RKO (cell line): ENCODE measurements around the gene JPH4.
"Not testable (repeated sequence)": the region's sequence is repeated elsewhere in the genome, so short reads cannot be mapped to it uniquely, and the experiment has no call there.

ENCODE experiments used
- DNase-seq: peaks from one replicate; pipeline ENCODE4 v3.0.0-alpha.2; 2016; ENCODE audit warnings: low spot score

The JPH4 gene

DNA sequence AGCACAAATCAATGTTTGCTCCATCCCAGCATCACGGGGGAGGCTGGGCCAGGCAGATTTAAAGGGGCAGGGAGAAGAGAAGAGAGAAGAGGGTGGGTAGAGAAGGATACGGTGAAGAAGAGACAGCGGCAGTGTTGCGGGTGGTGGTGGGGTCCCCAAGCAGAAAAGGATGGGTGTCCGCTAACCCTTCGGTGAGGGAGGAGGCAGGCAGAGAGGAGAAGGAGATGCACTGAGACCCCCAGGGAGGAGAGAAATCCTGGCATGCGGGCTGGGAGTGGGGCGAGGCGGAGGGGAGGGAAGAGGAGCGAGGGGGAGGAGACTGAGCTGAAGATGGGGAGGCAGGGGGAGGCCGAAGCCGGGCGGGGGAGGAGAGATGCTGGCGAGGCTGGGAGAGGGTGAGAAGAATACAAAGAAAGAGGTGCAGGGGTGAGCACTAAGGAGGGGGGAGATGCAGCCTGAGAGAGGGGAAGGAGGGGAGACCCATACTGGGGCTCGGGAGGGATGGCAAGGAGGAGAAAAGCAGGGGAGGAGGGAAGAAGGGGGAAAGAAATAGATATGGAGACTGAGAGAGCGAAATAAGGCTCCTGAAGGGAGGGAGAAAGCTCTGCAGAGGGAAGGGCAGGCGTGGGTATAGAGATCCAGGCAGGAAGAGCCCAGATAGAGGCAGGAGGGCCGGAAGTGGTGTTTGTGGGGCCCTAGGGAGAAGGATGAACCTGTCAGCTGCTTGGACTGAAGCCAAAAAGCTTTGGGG is at the start of gene JPH4:
Gene JPH4, minus strand, starts transcription at position 231 of the 751 bp plus-strand sequence. CDS start 1,337 bp downstream, outside the sequence.
- DNase-seq = no peak

- no peak for DNase-seq
These were observed 49.4 kb upstream of the JPH4 start for GRCh38 chr14:23627961-23628360.

DNA sequence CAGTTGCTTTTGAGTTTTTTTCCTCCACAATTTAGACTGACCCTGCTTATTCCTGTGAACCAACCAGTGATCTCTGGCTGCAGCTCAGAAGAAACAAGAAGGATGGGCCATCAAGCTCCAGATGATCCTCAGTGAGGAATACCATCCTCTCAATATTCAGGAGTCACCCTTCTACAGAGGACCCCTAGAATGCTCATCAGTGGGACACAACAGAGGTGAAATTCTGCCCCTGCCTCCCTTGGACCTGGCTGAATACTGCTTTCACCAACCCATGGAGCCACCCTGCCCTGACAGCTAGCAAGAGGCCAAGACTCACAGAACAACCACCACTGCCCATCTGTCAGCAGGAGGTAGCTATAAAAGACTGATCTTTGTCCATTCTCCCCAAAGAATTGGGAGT is 48.4 kb upstream of the JPH4 start:
- no peak for DNase-seq

DNA sequence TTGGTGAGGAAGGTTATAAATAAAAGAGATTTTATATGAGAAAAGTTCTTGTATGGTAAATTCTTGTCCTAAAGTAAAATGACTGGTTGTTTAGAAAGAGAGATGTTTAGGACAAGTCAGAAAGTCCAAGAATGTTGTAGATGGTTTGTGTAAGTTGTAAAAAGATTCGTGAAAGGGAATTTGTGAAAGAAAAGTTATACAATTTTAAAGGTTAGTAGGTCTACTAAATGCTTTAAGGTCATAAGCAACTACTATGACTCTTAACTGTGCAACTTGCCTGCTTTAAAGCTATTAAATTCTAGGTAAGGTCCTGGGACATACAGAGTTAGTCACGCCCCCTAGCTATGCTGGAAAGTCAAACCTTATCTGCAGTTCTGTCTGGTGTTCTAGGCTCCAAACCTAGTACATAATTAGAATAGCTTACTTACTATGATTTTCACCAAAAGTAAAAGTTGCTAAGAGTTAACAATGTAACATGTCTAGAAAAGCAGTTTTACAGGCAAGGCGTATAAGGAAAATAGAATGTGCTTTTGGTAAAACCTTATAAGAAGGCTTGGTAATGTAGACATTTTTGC is 46.3 kb upstream of the JPH4 start:
- DNase-seq = no peak

- DNase-seq = no peak
These were observed 45.4 kb upstream of the JPH4 start for GRCh38 chr14:23623962-23624361.

DNA sequence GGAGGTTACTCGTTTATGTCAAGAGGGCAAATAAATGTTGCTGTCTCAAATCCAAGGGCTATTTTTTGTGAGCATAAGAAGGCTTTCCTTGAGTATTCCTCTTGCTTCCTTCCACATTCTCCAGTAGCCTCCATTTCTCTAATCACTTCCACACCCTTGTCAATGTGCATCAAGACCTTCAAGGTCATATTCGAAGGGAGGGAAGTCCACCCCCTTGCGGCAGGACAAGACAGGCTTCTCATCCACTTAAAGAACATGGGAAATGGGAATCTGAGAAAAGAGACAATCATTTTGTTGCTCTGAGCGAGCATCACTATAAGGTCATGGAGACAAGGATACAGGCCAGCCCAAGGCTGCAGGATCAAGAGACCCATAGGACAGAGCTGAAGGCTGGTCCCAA is 44.4 kb upstream of the JPH4 start:
- no peak for DNase-seq

GRCh38 chr14:23621932-23622730 is 43.5 kb upstream of the JPH4 start:
- DNase-seq = no peak

DNA sequence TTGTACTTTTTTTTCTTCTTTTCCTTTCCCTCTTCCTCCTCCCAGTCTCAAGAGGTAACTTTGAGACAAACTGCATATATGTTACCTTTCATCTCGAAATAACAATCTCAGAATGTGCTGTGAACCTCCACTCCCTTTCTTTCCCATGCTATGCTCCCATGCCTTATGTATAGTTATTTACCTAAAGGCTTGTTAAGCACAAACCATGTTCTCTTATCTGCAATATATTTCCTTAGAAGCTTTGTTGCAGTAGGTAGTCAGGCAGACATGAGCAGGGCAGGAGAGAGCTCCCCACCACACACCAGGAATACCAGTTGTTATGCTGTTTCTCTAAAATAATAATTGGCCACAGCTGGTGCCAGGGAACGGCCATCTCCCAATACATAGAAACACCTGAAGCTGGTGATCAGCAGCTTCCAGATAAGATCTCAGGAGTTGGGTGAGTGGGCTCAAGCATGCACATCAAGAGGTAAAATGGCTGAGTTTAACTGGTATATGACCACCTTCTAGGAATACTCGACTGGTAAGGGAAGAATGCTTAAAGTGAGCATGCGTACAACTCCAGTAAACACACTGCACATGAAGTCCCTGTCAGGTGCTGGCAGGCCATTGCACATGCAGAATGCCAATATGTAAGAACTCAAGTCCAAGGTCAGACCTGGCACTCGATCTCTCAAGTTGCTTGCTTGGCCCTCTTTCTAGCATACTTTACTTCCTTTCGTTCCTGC is 42.8 kb upstream of the JPH4 start:
- DNase-seq = no peak

- DNase-seq = no peak
These were observed 41.6 kb upstream of the JPH4 start for GRCh38 chr14:23620177-23620702.

DNA sequence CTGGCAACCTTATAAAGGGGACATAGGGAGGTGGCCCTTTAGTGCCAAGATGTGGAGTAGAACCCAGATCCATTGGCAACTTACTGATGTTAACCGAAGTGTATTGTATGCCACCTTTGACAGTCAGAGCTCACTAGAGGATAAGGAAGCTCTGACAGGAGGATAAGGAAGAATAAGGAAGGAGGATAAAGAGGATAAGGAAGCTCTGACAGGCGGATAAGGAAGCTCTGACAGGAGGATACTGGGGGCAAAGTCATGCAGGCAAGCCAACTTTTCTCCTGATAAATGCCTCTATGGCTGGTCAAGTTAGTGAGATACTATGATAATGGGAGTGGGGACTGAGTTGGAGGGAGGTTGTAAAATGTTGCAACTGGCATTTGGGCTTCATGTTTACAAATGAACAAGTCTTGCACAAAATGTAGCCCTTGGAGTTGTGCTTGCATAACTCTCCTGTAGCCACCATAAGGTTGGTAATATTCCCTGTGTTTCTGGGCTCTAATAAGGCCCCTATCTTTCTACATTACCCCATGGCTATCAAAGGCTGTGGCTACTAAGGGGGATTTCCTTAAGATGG is 39.9 kb upstream of the JPH4 start:
- no peak for DNase-seq

DNA sequence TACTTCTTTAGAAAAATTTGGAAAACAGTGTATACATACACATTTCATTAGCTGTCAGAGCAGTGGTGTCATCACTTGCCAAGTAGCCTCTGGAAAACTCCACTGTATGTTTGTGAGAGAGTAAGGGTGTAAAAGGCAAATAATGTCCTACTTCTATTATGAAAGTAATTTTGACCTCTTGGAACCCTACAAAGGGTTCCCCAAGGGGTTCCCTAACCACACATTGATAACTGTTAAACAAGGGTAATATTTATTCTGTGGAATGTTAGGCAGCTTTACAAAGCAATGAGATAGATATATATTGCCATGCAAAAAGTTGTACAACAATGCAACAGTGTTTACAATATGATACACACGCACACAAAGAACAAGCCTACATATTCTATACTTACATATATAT is 38.9 kb upstream of the JPH4 start:
- DNase-seq = no peak

DNA sequence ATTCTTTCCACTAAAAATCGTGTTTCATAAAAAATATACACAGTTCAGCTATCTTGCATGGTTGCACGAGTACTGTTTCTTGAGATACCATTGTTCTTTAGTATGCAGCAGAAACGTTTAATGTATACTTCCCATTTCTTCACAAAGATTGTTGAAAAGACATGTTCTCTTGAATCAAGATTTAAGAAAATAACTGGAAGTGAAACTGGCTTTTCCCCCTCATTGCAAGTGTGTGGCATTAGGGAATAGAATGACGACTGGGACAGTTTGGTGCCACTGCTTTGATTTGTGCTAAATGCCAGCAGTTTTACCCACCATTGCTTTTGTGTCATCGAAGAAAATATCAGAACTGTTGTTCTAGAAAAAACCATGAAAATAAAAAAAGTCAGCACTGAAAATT is 37.3 kb upstream of the JPH4 start:
- DNase-seq = no peak

GRCh38 chr14:23614395-23614828 is 35.8 kb upstream of the JPH4 start:
- DNase-seq = no peak

- no peak for DNase-seq
These were observed 34.9 kb upstream of the JPH4 start for GRCh38 chr14:23613242-23614070.

GRCh38 chr14:23612802-23613201 is 34.2 kb upstream of the JPH4 start:
- DNase-seq = no peak

DNA sequence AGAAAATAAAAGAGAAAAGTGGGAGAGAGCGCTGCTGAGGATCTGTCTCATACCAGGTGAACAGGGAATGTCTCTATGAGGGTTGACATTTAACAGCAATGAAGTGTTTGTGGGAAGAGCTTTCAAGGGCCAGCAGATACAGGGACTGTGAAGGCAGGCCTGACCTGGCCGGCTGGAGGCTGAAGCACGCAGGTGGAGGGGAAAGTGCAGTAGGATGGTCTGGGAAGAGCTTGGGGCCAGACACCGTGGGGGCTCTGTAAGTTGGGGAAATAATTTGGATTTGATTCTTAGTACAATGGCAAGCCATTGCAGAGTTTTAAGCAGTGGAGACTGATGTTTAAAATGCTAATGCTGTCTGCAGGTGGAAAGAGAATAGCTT is 33.8 kb upstream of the JPH4 start:
- no peak for DNase-seq

- no peak for DNase-seq
These were observed 32.3 kb upstream of the JPH4 start for GRCh38 chr14:23610815-23611289.

GRCh38 chr14:23610090-23610814 is 31.7 kb upstream of the JPH4 start:
- DNase-seq = no peak

- not testable (repeated sequence) for DNase-seq
These were observed 31.0 kb upstream of the JPH4 start for GRCh38 chr14:23609411-23610089.
